LNCAP (cell line): ENCODE data around the gene AIP.

Experiments
- TF ChIP-seq, protein P1 (sequence below): fragments of 450-650 bp; IDR thresholded peaks from 2 replicates; pipeline ENCODE4 v1.5.1; 2017; ENCODE audit warnings: mild to moderate bottlenecking

Gene AIP

DNA sequence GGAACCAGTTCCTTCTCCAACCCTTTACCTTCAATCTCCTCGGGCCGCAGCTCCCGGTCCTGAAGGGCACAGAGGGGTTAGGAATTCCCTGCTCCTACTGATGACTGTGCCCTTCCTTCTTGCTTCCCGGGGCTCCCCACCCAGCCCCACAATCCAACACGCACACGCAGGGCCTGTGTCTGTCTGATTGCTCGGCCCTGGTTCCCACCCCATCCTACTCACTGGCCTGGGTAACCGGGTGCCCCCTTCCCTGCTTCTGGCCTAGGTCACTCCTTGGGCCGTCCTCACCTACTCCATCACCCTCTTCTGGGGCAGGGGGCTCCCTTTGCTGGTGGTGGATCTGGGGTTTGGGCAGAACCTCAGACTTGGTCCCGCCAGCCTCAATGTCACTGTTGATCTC, 39.1 kb downstream of the AIP start:
- TF ChIP-seq, protein P1, sequence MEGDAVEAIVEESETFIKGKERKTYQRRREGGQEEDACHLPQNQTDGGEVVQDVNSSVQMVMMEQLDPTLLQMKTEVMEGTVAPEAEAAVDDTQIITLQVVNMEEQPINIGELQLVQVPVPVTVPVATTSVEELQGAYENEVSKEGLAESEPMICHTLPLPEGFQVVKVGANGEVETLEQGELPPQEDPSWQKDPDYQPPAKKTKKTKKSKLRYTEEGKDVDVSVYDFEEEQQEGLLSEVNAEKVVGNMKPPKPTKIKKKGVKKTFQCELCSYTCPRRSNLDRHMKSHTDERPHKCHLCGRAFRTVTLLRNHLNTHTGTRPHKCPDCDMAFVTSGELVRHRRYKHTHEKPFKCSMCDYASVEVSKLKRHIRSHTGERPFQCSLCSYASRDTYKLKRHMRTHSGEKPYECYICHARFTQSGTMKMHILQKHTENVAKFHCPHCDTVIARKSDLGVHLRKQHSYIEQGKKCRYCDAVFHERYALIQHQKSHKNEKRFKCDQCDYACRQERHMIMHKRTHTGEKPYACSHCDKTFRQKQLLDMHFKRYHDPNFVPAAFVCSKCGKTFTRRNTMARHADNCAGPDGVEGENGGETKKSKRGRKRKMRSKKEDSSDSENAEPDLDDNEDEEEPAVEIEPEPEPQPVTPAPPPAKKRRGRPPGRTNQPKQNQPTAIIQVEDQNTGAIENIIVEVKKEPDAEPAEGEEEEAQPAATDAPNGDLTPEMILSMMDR = no peak

- TF ChIP-seq, protein P1 = no peak
Measured at GRCh38 chr11:67522338-67522737, 39.5 kb downstream of the AIP start.

DNA sequence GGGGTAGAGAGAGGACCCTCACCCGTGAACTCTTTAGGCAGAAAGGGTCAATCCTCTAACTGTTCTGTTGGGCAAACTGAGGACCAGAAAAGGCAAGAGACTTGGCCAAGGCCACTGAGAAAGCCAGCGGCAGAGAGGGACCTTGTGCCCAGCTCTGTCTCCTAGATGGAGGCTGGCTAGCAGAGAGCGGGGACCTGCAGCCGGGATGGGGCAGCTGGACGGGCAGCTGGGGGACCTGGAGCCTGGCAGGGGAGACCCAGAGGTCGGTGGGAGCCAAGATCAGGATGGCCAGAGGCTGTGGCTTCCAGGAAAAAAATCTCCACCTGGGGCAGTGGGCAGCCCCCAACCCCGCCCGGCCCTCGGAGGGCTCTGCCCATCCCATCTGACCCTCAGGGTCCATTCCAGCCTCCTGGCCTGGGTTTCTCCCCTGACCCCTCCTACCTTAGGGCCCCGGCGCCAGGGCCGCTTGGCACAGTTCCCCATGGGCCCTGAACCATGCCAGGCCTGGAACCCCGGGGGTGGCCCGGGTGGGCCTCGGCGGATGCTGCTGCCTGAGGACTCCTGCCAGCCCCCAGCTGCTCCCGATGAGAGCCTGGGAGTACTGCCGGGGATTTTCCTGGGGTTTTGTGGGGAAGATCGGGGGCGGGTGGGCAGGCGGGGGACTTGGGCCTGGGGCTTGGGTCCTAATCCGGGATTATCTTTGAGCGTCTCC, 40.2 kb downstream of the AIP start, which contains the start of gene CABP2:
Gene CABP2 (minus strand): TSS at position 603 of the 712 bp plus-strand sequence. CDS start 120 bp downstream, at position 483.
- TF ChIP-seq, protein P1 = no peak

GRCh38 chr11:67523556-67524479, 41.0 kb downstream of the AIP start:
- TF ChIP-seq, protein P1 = no peak

DNA sequence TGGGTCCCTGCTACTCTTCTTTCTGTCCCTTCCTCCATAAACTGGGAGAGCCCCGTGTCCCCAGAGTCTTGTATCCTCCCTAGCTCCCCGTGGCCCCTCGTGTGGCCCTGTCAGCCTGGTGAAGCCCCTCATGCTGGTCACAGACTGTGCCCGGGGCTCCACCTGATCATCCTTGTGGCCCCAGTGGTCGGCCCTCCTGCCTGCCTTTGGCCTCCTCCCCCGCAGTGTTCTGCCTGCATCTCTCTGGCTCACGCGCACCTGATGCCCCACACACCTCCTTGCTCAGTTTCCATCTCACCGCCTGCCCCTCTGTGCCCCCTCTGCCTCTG, 41.6 kb downstream of the AIP start:
- TF ChIP-seq, protein P1 = no peak

GRCh38 chr11:67525275-67525976, 42.6 kb downstream of the AIP start:
- TF ChIP-seq, protein P1 = no peak

DNA sequence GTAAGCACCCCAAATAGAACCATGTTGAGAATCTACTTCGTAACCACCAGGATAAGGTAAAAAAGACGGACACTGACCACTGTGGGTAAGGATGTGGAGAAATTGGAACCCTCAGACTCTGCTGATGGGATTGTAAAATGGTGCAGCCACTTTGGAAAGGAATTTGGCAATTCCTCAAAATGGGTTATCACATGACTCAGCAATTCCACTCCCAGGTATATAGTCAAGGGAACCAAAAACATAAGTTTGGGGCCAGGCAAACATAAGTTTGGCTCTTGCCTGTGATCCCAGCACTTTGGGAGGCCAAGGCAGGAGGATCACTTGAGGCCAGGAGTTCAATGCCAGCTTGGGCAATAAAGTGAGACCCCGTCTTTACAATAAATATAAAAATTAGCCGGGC, 45.5 kb downstream of the AIP start:
- TF ChIP-seq, protein P1 = no peak
